GM23248 (cell line): ENCODE data around the gene DCANP1. TPM values are rescaled to one million over a fixed set of nuclear protein-coding genes. Genes with fewer than 3 reads are reported as not detected.

Source experiments
- DNase-seq: peaks from one replicate; pipeline ENCODE4 v3.0.0-alpha.2; 2015
- H2AFZ ChIP-seq: fragments of 200-600 bp; sonication (generic); 2 replicates; pipeline ENCODE4 v1.6.1; 2016; ENCODE audit warnings: antibody characterized with exemption
- H3F3A ChIP-seq: fragments of 200-600 bp; sonication (generic); 2 replicates; pipeline ENCODE4 v1.6.1; 2016; ENCODE audit warnings: mild to moderate bottlenecking, antibody characterized with exemption, mixed run types; ENCODE audit not compliant: insufficient read depth
- H3K27ac ChIP-seq: fragments of 200-600 bp; sonication (generic); 2 replicates; pipeline ENCODE4 v1.5.1; 2016; ENCODE audit warnings: mild to moderate bottlenecking
- H3K27me3 ChIP-seq: fragments of 200-600 bp; sonication (generic); replicated peaks from 2 replicates; pipeline ENCODE4 v1.6.1; 2016; ENCODE audit warnings: mild to moderate bottlenecking; ENCODE audit not compliant: insufficient read depth
- H3K36me3 ChIP-seq: fragments of 200-600 bp; sonication (generic); 2 replicates; pipeline ENCODE4 v1.6.1; 2016; ENCODE audit warnings: low read depth, mild to moderate bottlenecking
- H3K4me1 ChIP-seq: fragments of 200-600 bp; sonication (generic); 2 replicates; pipeline ENCODE4 v1.6.1; 2016; ENCODE audit warnings: mild to moderate bottlenecking; ENCODE audit not compliant: insufficient read depth
- H3K4me2 ChIP-seq: fragments of 200-600 bp; sonication (generic); one replicate; pipeline ENCODE4 v1.6.1; 2016; ENCODE audit warnings: mild to moderate bottlenecking; ENCODE audit not compliant: unreplicated experiment
- H3K4me3 ChIP-seq: fragments of 200-600 bp; sonication (generic); 2 replicates; pipeline ENCODE4 v1.5.1; 2016; ENCODE audit warnings: mild to moderate bottlenecking
- H3K79me2 ChIP-seq: fragments of 200-600 bp; sonication (generic); 2 replicates; pipeline ENCODE4 v1.6.1; 2016; ENCODE audit warnings: mild to moderate bottlenecking; ENCODE audit not compliant: insufficient read depth
- H3K9ac ChIP-seq: fragments of 200-600 bp; sonication (generic); 2 replicates; pipeline ENCODE4 v1.6.1; 2016; ENCODE audit warnings: mild to moderate bottlenecking
- H3K9me2 ChIP-seq: fragments of 200-600 bp; sonication (generic); 2 replicates; pipeline ENCODE4 v1.6.1; 2016; ENCODE audit warnings: mixed run types, mild to moderate bottlenecking, moderate library complexity; ENCODE audit not compliant: insufficient read depth
- H3K9me3 ChIP-seq: fragments of 200-600 bp; sonication (generic); one replicate; pipeline ENCODE4 v1.6.1; 2017; ENCODE audit warnings: low read depth
- H4K20me1 ChIP-seq: fragments of 200-600 bp; sonication (generic); 2 replicates; pipeline ENCODE4 v1.6.0; 2016; ENCODE audit not compliant: insufficient read depth
- EZH2 ChIP-seq: fragments of 200-600 bp; sonication (generic); IDR thresholded peaks from 2 replicates; pipeline ENCODE4 v1.6.1; 2018; ENCODE audit warnings: antibody characterized with exemption, mild to moderate bottlenecking; ENCODE audit not compliant: insufficient read depth, poor library complexity, severe bottlenecking
- EZH2phosphoT487 ChIP-seq: fragments of 200-600 bp; sonication (generic); IDR thresholded peaks from 2 replicates; pipeline ENCODE4 v1.6.1; 2018; ENCODE audit warnings: antibody characterized with exemption, moderate library complexity, mild to moderate bottlenecking, low read depth; ENCODE audit not compliant: insufficient read depth
- WGBS, 2 experiments: methylation state at CpG; one replicate each; pipeline ENCODE4 v1.1.6; 2015 to 2017; ENCODE audit warnings: low lambda C conversion rate in 2 of 2, low coverage in 1 of 2; ENCODE audit errors: missing lambda C conversion rate in 2 of 2; 5-methylcytosine and 5-hydroxymethylcytosine counted together
- in situ Hi-C: fragments of 300-500 bp; cut with MboI; formaldehyde crosslinking; loops from 2 replicates; pipeline ENCODE4 v1.15.0; 2020
- polyA plus RNA-seq: library from polyadenylated mRNA; unstranded; fragments of >200 nt; fragmentation: Nextera tagmentation; extraction: Ambion mirVana; gene quantifications from 2 replicates; pipeline ENCODE4 v1.2.1, GENCODE V29; 2016
- total RNA-seq: library from RNA; depleted of rRNA; stranded (reverse); fragments of >200 nt; shearing (Covaris generic); gene quantifications from 2 replicates; pipeline ENCODE4 v1.2.3, GENCODE V29; 2014

DCANP1 gene
- total and polyA plus RNA-seq, 2 experiments from 2014 or later, result not detected

GRCh38 chr5:135492319-135492626, 45.1 kb upstream of the DCANP1 start:
- H3K4me3 ChIP-seq, result no peak overlapping the region
- no peaks in the 10 kb centered on the region for H3K9me2 ChIP-seq
- H3K79me2 ChIP-seq, result no peaks in the 10 kb centered on the region
- H3K27ac ChIP-seq, result no peak overlapping the region
- H3K4me2 ChIP-seq, result no peak overlapping the region
- H4K20me1 ChIP-seq, result no peaks in the 10 kb centered on the region
- peaks cover 26% of the 10 kb centered on the region for H3F3A ChIP-seq
- peaks cover 26% of the 10 kb centered on the region for H3K4me1 ChIP-seq
- H3K27me3 ChIP-seq, result no peaks in the 10 kb centered on the region
- H3K36me3 ChIP-seq, result no peaks in the 10 kb centered on the region
- WGBS, 2 experiments, result 86 to 87% methylated on average over 3 of the region's 3 CpGs
- DNase-seq, result no peak
- no peak overlapping the region for H2AFZ ChIP-seq
- no peaks in the 10 kb centered on the region for H3K9me3 ChIP-seq
- no peak overlapping the region for H3K9ac ChIP-seq
- TF ChIP-seq EZH2phosphoT487 (no peak), EZH2 (no peak)
- in situ Hi-C loops, result no loop called here

- TF ChIP-seq EZH2 (no peak), EZH2phosphoT487 (no peak)
- H3K27ac ChIP-seq, result no peak overlapping the region
- peaks cover 26% of the 10 kb centered on the region for H3F3A ChIP-seq
- no peak for DNase-seq
- no peaks in the 10 kb centered on the region for H4K20me1 ChIP-seq
- no peak overlapping the region for H2AFZ ChIP-seq
- WGBS, 2 experiments, result 83% methylated on average over 31 to 40 of the region's 40 CpGs
- no peak overlapping the region for H3K4me3 ChIP-seq
- in situ Hi-C loops, result no loop called here
- H3K27me3 ChIP-seq, result no peaks in the 10 kb centered on the region
- no peaks in the 10 kb centered on the region for H3K9me3 ChIP-seq
- no peaks in the 10 kb centered on the region for H3K36me3 ChIP-seq
- H3K79me2 ChIP-seq, result no peaks in the 10 kb centered on the region
- H3K4me2 ChIP-seq, result no peak overlapping the region
- no peaks in the 10 kb centered on the region for H3K9me2 ChIP-seq
- peaks cover 26% of the 10 kb centered on the region for H3K4me1 ChIP-seq
- H3K9ac ChIP-seq, result no peak overlapping the region
Measured at GRCh38 chr5:135491552-135492318, 44.6 kb upstream of the DCANP1 start.

GRCh38 chr5:135491038-135491551, 43.9 kb upstream of the DCANP1 start:
- H3K36me3 ChIP-seq, result no peaks in the 10 kb centered on the region
- no peaks in the 10 kb centered on the region for H3K9me3 ChIP-seq
- no peak overlapping the region for H3K9ac ChIP-seq
- no peaks in the 10 kb centered on the region for H4K20me1 ChIP-seq
- H3K4me3 ChIP-seq, result no peak overlapping the region
- H3K4me2 ChIP-seq, result no peak overlapping the region
- H2AFZ ChIP-seq, result no peak overlapping the region
- in situ Hi-C loops, result no loop called here
- H3K79me2 ChIP-seq, result no peaks in the 10 kb centered on the region
- H3K4me1 ChIP-seq, result peaks cover 26% of the 10 kb centered on the region
- H3K27ac ChIP-seq, result no peak overlapping the region
- 88 to 91% methylated on average over 14 of the region's 14 CpGs for WGBS, 2 experiments
- TF ChIP-seq EZH2phosphoT487, result no peak
- TF ChIP-seq EZH2, result no peak
- no peaks in the 10 kb centered on the region for H3K27me3 ChIP-seq
- peaks cover 26% of the 10 kb centered on the region for H3F3A ChIP-seq
- H3K9me2 ChIP-seq, result no peaks in the 10 kb centered on the region
- DNase-seq, result no peak

GRCh38 chr5:135490245-135491037, 43.3 kb upstream of the DCANP1 start:
- peaks cover 26% of the 10 kb centered on the region for H3K4me1 ChIP-seq
- peaks cover 26% of the 10 kb centered on the region for H3F3A ChIP-seq
- H4K20me1 ChIP-seq, result no peaks in the 10 kb centered on the region
- no peak overlapping the region for H3K4me2 ChIP-seq
- H3K36me3 ChIP-seq, result no peaks in the 10 kb centered on the region
- H3K9ac ChIP-seq, result no peak overlapping the region
- WGBS, 2 experiments, result 88 to 90% methylated on average over 39 to 49 of the region's 49 CpGs
- no peak overlapping the region for H3K4me3 ChIP-seq
- no peaks in the 10 kb centered on the region for H3K9me3 ChIP-seq
- H2AFZ ChIP-seq, result no peak overlapping the region
- no peak overlapping the region for H3K27ac ChIP-seq
- in situ Hi-C loops, result no loop called here
- TF ChIP-seq EZH2phosphoT487 (no peak), EZH2 (no peak)
- DNase-seq, result no peak
- H3K9me2 ChIP-seq, result no peaks in the 10 kb centered on the region
- H3K27me3 ChIP-seq, result no peaks in the 10 kb centered on the region
- no peaks in the 10 kb centered on the region for H3K79me2 ChIP-seq
